ENCODE data around the gene KPNA4. TPM values are rescaled to one million over a fixed set of nuclear protein-coding genes. Genes with fewer than 3 reads are reported as not detected.

The KPNA4 gene
- total and polyA plus RNA-seq, 2 of the 4 experiments (the other 2 are of a cell fraction), result 12.9 to 46.1 TPM

GRCh38 chr3:160459450-160459970, 105.9 kb downstream of the KPNA4 start:
- Histone ChIP-seq H3K27ac (ENCODE audit: insufficient read depth, low read length) (no peak overlapping the region), H3K4me2 (ENCODE audit: low read depth, low read length) (no peak overlapping the region), H2BK5ac (ENCODE audit: low read depth, low read length, poor library complexity, severe bottlenecking) (no peak overlapping the region), H3K4ac (ENCODE audit: low read depth, low read length) (no peak overlapping the region), H3K23ac (ENCODE audit: low read depth, low read length) (no peak overlapping the region), H3K9me1 (ENCODE audit: insufficient read depth, low read length) (no peaks in the 10 kb centered on the region; the same call in 1 of the 2 replicates), H3K56ac (ENCODE audit: extremely low read depth, insufficient read depth, low read length) (no peak overlapping the region), H3K14ac (replicated peaks; ENCODE audit: low read depth, low read length) (no peak overlapping the region), H4K8ac (ENCODE audit: low read depth in 2 of 2, low read length in 2 of 2) (no peak overlapping the region), H4K5ac (ENCODE audit: low read depth, low read length) (no peak overlapping the region), H3K18ac (ENCODE audit: low read depth, low read length) (no peak overlapping the region), H4K20me1 (ENCODE audit: insufficient read depth, low read length) (no peaks in the 10 kb centered on the region), H3K9ac (ENCODE audit: low read depth, low read length) (no peak overlapping the region), H3K79me1 (ENCODE audit: low read depth in 1 of 2, low read length in 2 of 2) (no peaks in the 10 kb centered on the region), H3K36me3 (ENCODE audit: control insufficient read depth, insufficient read depth, low read length) (no peaks in the 10 kb centered on the region), H3K4me3 (ENCODE audit: insufficient read depth, low read depth, low read length) (no peak overlapping the region), H4K91ac (ENCODE audit: insufficient read depth, low read depth, low read length) (no peak overlapping the region), H3K9me3 (ENCODE audit: control insufficient read depth, insufficient read depth, low read length) (no peaks in the 10 kb centered on the region), H2BK20ac (ENCODE audit: low read depth, low read length) (no peak overlapping the region), H2AK9ac (replicated peaks; ENCODE audit: low read depth, low read length, poor library complexity) (no peak overlapping the region), H3K4me1 (ENCODE audit: control insufficient read depth, insufficient read depth, low read length) (no peaks in the 10 kb centered on the region), H2BK120ac (ENCODE audit: low read depth, low read length) (no peak overlapping the region), H3K27me3 (ENCODE audit: control insufficient read depth, insufficient read depth, low read length) (no peaks in the 10 kb centered on the region), H2AFZ (replicated peaks; ENCODE audit: low read length, poor library complexity) (no peak overlapping the region), H2BK15ac (ENCODE audit: low read depth, low read length) (no peak overlapping the region), H2AK5ac (ENCODE audit: low read depth, low read length) (no peak overlapping the region)
- no peak for DNase-seq
- intact Hi-C loops (cut with micrococcal nuclease), result no loop called here
- no peak for TF ChIP-seq RFX5 (IDR thresholded peaks at IDR 0.05; ENCODE audit: low read depth, low read length)
- no peak for TF ChIP-seq MAFK (IDR thresholded peaks at IDR 0.05; ENCODE audit: low read depth, low read length)
- no peak for TF ChIP-seq CHD1 (IDR thresholded peaks at IDR 0.05; ENCODE audit: low read depth, low read length)
- TF ChIP-seq FOS (IDR thresholded peaks at IDR 0.05; ENCODE audit: low read depth, low read length), result no peak
- TF ChIP-seq ELK1 (IDR thresholded peaks at IDR 0.05; ENCODE audit: borderline replicate concordance, low read depth, low read length), result no peak
- no peak for TF ChIP-seq BHLHE40 (IDR thresholded peaks at IDR 0.05; ENCODE audit: low read depth, low read length)
- no peak for TF ChIP-seq CTCF (conservative IDR thresholded peaks at IDR 0.05; ENCODE audit: low read depth, low read length)
- no peak for TF ChIP-seq RCOR1 (IDR thresholded peaks at IDR 0.05; ENCODE audit: insufficient replicate concordance, low read length)
- no peak for TF ChIP-seq MXI1 (IDR thresholded peaks at IDR 0.05; ENCODE audit: borderline replicate concordance, low read depth, low read length)
- no peak for TF ChIP-seq NFE2L2 (IDR thresholded peaks at IDR 0.05; ENCODE audit: low read depth, low read length)
- no peak for TF ChIP-seq POLR2A (IDR thresholded peaks at IDR 0.05; ENCODE audit: low read depth, low read length)
- TF ChIP-seq SMC3 (IDR thresholded peaks at IDR 0.05; ENCODE audit: low read depth, low read length), result no peak
- TF ChIP-seq CEBPB (IDR thresholded peaks at IDR 0.05; ENCODE audit: low read depth, low read length), result no peak
- POLR2A ChIA-PET (ENCODE audit: unreplicated experiment), result no interaction called here
- dilution Hi-C loops (cut with HindIII; ENCODE audit: low sequenced_read_pairs, unreplicated experiment), result no loop called here
- no peak for ATAC-seq (ENCODE audit: low read depth)
- no TSS peak for BruUV-seq (replicated peaks)
- CTCF ChIA-PET, result no interaction called here
- 67% methylated on average over 1 of the region's 9 CpGs; no CpG with 5 or more reads in 1 of the 2 experiments for WGBS, 2 experiments (ENCODE audit: extremely low coverage in 2 of 2, insufficient read length in 1 of 2)
- in situ Hi-C loops (cut with MboI; ENCODE audit: low sequenced_read_pairs), result no loop called here

Data from IMR-90 (cell line).